Middle frontal gyrus (tissue), 1 donor: ENCODE data around the gene NUP62.
"Not testable (repeated sequence)": the region's sequence is repeated elsewhere in the genome, so short reads cannot be mapped to it uniquely, and the experiment has no call there.

Experiments
- DNase-seq: peaks from one replicate; pipeline ENCODE4 v3.0.0-alpha.2; 2015; ENCODE audit warnings: low spot score; ENCODE audit errors: extremely low spot score

The NUP62 gene

DNA sequence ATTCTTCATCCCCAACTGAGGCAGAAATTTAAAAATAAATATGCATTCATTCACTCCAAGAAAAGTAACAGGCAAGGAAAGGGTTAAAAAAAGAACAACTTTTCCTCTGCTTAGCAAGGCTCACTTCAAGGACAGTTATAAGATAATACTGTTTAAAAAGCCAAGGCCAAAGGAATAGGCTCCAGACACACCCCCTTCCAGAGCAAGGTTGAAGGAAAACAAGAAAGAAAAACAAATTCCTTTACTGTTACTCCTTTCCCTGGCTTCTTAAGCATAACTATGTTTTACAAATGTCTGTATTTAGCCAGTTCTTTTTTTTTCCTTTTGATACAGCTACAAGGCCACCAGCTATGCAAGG lies 23.2 kb upstream of the NUP62 start:
- no peak for DNase-seq

- DNase-seq = no peak
These were observed 22.6 kb upstream of the NUP62 start for GRCh38 chr19:49951806-49952478.

GRCh38 chr19:49950956-49951526 lies 21.7 kb upstream of the NUP62 start:
- DNase-seq = no peak

DNA sequence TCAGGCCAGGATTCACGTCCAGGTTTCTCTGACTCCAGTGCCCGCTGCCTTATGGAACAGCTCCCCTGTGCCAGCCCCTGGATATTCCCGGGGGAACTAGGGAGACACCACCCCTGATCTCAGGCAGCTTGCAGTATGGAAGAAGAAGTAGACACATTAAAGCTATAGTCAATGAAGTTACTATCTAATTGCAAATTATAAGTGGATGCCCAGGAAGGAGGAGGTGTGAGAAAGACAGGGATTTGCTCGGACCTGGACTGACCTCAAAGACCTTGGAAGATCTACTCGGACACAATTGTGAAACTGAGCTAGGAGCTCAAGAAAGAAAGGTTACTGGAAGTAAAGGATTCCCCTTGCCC lies 21.3 kb upstream of the NUP62 start:
- no peak for DNase-seq

- no peak for DNase-seq
These were observed 20.7 kb upstream of the NUP62 start for GRCh38 chr19:49949742-49950589.

DNA sequence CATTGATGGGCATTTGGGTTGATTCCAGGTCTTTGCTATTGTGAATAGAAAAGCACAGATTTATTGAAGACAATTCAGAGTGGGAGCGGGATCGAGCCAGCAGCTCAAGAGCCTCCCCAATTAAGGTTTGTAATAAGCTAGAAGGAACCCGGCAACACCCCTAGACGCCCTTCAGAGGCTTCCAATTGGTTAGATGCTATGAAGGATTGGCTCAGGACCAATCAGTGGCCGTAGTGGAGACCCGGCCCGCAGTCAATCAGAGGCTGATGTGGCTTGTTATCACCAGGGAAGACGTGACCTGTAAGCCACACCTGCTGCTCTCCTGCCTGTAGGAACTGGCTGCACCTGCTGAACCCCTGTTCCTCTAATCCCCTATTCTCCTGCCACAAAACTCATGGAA lies 17.1 kb upstream of the NUP62 start:
- no peak for DNase-seq

DNA sequence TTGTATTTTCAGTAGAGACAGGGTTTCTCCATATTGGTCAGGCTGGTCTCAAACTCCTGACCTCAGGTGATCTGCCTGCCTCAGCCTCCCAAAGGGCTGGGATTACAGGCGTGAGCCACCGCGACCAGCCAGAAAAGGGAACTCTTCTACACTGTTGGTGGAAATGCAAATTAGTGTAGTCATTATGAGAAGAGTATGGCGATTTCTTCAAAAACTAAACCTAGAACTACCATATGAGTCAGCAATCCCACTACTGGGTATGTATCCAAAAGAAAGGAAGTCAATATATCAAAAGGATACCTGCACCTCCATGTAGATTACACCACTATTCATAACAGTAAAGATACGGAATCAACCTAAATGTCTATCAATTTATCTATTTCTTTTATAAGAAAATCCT lies 15.3 kb upstream of the NUP62 start:
- not testable (repeated sequence) for DNase-seq

DNA sequence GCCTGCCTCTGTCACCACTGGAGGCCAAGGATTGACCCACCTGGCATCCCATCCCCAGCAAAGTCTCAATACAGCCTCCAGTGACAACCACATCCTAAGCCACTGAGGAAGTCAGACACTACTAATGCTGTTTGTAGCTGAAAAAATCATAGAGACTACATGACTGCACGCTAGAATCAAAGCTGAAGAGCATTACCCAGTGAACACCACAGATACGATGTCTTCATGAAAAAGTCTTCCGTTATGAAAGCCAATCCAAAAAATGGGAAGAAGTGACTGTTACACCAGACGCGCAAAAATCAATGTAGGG lies 11.1 kb upstream of the NUP62 start:
- no peak for DNase-seq

- DNase-seq = no peak
These were observed 10.6 kb upstream of the NUP62 start for GRCh38 chr19:49939721-49940481.

GRCh38 chr19:49938662-49939061 lies 9.4 kb upstream of the NUP62 start:
- DNase-seq = no peak

DNA sequence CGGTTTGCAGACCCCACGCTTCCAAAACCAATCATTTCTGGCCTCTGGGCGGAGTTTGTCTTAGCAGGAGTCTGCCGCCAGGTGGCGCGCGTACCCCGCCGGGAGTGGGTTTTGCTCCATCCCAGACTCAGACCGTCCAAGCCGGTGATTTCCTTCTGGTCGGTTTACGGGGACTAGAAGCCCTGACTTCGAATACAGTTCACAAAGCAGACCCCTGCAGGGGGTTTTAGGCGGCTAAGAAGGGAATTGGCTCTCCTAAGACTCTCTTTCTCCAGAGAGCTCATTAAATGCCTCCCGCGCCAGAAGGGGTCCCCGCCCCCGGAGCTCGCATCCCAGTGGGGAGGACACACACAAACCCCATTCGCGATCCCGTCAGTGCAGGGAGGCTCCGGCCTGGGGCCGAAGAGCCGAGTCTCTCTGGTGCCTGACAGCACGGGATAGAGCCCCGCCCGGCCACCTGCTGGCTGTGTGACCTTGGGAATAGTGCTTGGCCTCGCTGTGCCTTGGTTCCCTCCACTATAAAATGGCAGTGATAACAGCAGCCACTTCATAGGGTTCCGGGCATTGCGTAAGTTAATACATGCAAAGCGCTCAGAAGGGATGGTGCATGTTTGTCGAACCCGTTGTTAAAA lies 8.6 kb upstream of the NUP62 start:
- peak; percentile 49 for DNase-seq

DNA sequence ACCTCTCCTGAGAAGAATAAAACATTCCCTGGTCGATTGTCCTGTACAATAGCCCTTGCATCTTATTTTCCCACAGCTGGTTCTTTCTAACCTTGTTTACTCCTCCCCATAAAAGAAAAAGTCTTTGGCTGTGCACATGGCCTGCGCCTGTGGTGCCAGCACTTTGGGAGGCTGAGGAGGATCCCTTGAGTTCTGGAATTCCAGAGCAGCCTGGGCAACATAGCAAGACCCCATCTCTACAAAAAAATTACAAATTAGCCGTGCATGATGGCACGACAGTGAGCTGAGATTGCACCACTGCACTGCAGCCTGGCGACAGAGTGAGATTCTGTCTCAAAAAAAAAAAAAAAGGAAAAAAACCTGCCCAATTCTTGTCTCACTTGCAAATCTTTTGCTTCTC lies 7.2 kb upstream of the NUP62 start:
- DNase-seq = no peak

- DNase-seq = no peak
These were observed 4.3 kb upstream of the NUP62 start for GRCh38 chr19:49933643-49934042.

- no peak for DNase-seq
These were observed 3.4 kb upstream of the NUP62 start for GRCh38 chr19:49932731-49933131.

DNA sequence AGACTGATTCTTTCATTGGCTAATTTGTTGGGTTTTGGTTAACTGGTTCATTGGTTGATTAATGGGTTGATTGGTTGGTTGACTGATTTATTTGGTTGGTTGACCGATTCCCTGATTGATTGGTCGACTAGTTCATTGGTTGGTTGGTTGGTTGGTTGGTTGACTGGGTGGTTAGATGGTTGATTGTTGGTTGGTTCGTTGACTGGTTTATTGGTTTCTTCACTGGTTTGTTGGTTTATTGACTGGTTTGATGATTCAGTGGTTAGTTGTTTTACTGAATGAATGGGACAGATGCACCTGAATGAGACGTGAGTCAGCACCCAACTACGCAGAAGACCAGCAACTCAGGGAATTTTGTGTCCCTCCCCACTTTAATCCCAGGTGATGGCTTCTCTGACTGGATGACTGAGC lies 2.7 kb upstream of the NUP62 start:
- DNase-seq = no peak

- DNase-seq = no peak
These were observed 2.2 kb upstream of the NUP62 start for GRCh38 chr19:49931293-49932040.

DNA sequence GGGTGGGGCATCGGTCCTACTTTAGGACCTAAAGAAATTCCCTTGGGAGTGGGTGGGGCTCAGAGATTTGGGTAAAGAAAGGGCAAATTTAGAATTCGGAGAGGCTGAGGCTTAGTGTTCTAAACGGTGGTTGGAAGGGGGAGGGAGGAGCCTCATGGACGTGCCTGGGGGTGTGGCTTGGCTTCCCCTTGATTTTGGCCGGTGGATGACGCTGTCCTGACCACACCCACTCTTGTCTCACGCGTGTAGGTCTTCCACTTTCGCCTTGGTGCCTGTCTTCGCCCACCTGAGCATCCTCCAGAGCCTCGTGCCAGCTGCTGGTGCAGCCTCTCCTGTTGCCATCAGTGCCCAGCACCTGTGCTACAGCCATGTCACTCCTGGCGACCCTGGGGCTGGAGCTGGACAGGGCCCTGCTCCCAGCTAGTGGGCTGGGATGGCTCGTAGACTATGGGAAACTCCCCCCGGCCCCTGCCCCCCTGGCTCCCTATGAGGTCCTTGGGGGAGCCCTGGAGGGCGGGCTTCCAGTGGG lies 1.2 kb upstream of the NUP62 start:
- DNase-seq = no peak

DNA sequence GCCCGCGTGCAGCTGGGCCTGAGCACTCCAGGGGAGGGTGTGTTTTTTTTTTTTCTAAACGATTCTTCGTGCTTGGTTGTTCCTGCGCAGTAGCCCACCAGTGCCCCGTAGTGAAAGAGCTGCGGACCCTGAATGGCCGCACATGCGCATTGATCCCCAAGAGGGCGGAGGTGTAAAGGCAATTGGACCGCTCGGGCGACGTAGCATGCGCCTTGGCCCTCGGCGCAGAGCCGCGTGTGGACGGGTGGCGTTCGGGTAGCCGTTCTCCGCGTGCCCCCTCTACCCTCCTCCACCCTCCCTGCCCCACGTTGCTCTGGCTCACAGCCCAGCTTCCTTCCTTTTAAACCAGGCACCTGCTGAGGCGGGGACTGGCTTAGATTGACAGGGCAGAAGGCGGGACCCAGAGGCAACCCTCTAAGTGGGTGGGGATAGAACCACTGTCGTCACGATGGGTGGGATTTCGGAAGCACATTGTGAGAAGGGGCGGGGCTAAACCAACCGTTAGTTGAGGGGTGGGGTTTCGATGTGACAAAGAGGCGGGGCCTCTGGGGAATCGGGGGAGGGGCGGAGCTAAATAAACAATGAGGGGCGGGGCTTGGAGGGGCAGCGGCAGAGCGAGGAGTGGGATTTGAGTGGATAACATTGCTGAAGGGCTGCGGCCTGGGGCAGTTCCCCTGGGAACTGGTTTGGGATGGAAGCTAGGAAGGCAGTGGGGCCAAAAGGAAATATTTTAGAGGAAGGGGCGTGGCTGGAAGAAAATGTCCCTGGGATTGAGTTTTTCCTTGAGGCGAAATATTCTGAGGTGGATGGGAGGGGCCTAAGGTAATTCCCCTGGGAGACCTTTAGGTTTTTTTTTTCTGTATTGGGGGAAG lies 543 bp upstream of the NUP62 start:
- peak; percentile 80 for DNase-seq

GRCh38 chr19:49927526-49928264 lies 1.6 kb downstream of the NUP62 start:
- DNase-seq = no peak
